ENCODE measurements around the gene EDIL3.

DNA sequence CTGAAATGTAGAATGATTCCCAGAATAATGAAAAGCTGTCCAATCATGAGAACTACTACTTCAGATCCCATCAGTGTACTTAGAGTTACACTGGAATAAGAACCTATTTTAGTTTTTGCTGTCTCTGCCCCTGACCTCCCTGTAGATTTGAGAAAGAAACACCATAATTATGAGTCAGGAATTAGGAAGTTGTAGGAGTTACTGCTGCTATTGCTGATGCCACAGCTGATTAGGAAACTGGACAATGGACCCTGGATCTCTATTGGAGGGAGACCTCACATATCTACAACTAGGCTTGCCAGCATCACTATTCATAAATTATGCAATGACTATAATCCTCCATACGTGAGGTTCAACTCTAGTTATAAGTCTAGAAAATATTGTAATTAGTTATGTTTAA is 48.8 kb upstream of the EDIL3 start:
- TF ChIP-seq POLR2AphosphoS5 (IDR thresholded peaks at IDR 0.05; ENCODE audit: low read length) (no peak), CREB1 (IDR thresholded peaks at IDR 0.05; ENCODE audit: low read depth) (no peak), CHD1 (IDR thresholded peaks at IDR 0.05; ENCODE audit: low read depth, low read length) (no peak), RELA (IDR thresholded peaks at IDR 0.05; ENCODE audit: borderline replicate concordance, partially characterized antibody) (no peak), CTCF (IDR thresholded peaks at IDR 0.05 in 2 of 3, conservative IDR thresholded peaks at IDR 0.05 in 1 of 3; ENCODE audit: control insufficient read depth in 2 of 3, extremely low read depth in 1 of 3, insufficient read depth in 1 of 3, low read depth in 3 of 3, low read length in 3 of 3) (no peak), ELK1 (IDR thresholded peaks at IDR 0.05; ENCODE audit: low read depth, low read length) (no peak), POLR2A (IDR thresholded peaks at IDR 0.05; ENCODE audit: low read depth, low read length) (no peak), SRF (IDR thresholded peaks at IDR 0.05; ENCODE audit: low read depth in 2 of 2, low read length in 2 of 2) (no peak), NFYB (IDR thresholded peaks at IDR 0.05; ENCODE audit: insufficient read depth, low read depth, low read length) (no peak), SIX5 (IDR thresholded peaks at IDR 0.05; ENCODE audit: low read depth, low read length, severe bottlenecking) (no peak), RFX5 (IDR thresholded peaks at IDR 0.05; ENCODE audit: low read depth, low read length) (no peak), USF2 (IDR thresholded peaks at IDR 0.05; ENCODE audit: borderline replicate concordance, low read depth, low read length) (no peak)
- TF ChIP-seq, protein P1, sequence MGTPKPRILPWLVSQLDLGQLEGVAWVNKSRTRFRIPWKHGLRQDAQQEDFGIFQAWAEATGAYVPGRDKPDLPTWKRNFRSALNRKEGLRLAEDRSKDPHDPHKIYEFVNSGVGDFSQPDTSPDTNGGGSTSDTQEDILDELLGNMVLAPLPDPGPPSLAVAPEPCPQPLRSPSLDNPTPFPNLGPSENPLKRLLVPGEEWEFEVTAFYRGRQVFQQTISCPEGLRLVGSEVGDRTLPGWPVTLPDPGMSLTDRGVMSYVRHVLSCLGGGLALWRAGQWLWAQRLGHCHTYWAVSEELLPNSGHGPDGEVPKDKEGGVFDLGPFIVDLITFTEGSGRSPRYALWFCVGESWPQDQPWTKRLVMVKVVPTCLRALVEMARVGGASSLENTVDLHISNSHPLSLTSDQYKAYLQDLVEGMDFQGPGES (IDR thresholded peaks at IDR 0.05): no peak
